Stimulated activated naive B cell treated with anti-CD40 and anti-IgM and Interleukin-4, amounts not matched to agents 10 μg/mL and 1 μg/mL and 100 μg/mL, for 72 hours (primary cell): ENCODE data around the gene MAP3K7.

Source experiments
- ATAC-seq, 2 donors: fragments of 150-1000 bp; cut with Tn5 transposase; replicated peaks; 2 replicates each; pipeline ENCODE4 v1.10.0; 2021; ENCODE audit warnings: moderate library complexity in 1 of 2
- DNase-seq: peaks from one replicate; pipeline ENCODE4 v3.0.0; 2021
- H3K27ac Mint-ChIP-seq: one replicate; pipeline ENCODE4 v1.8.0; 2022; ENCODE audit warnings: mild to moderate bottlenecking, mixed read lengths
- H3K27me3 Mint-ChIP-seq, 2 donors: one replicate each; pipeline ENCODE4 v1.8.0; 2022; ENCODE audit warnings: mixed read lengths in 2 of 2
- H3K36me3 Mint-ChIP-seq, 2 donors: one replicate each; pipeline ENCODE4 v1.8.0; 2022; ENCODE audit warnings: mixed read lengths in 2 of 2, mild to moderate bottlenecking in 1 of 2
- H3K4me1 Mint-ChIP-seq, 2 donors: one replicate each; pipeline ENCODE4 v1.8.0; 2022; ENCODE audit warnings: mixed read lengths in 2 of 2, mild to moderate bottlenecking in 1 of 2
- H3K4me3 Mint-ChIP-seq, 2 donors: one replicate each; pipeline ENCODE4 v1.8.0; 2022; ENCODE audit warnings: mild to moderate bottlenecking in 2 of 2, mixed read lengths in 2 of 2, moderate library complexity in 1 of 2
- H3K9me3 Mint-ChIP-seq, 2 donors: one replicate each; pipeline ENCODE4 v1.8.0; 2022; ENCODE audit warnings: mixed read lengths in 2 of 2, mild to moderate bottlenecking in 1 of 2

The MAP3K7 gene

GRCh38 chr6:90493332-90493731 lies 93.5 kb downstream of the MAP3K7 start:
- Mint-ChIP-seq H3K36me3 (no peaks in the 10 kb centered on the region), H3K27me3 (peaks cover 10 to 24% of the 10 kb centered on the region in 2 donors), H3K4me3 (no peak overlapping the region), H3K9me3 (no peaks in the 10 kb centered on the region), H3K4me1 (no peaks in the 10 kb centered on the region), H3K27ac (no peak overlapping the region)
- DNase-seq (no peak), ATAC-seq (peak in 1 of 2 donors; percentile 16)

GRCh38 chr6:90492798-90493197 lies 94.1 kb downstream of the MAP3K7 start:
- H3K4me1 Mint-ChIP-seq, result no peaks in the 10 kb centered on the region
- no peak overlapping the region for H3K27ac Mint-ChIP-seq
- H3K4me3 Mint-ChIP-seq, result no peak overlapping the region
- H3K27me3 Mint-ChIP-seq, result peaks cover 10 to 23% of the 10 kb centered on the region in 2 donors
- DNase-seq (no peak), ATAC-seq (no peak)
- no peaks in the 10 kb centered on the region for H3K9me3 Mint-ChIP-seq
- H3K36me3 Mint-ChIP-seq, result no peaks in the 10 kb centered on the region

GRCh38 chr6:90492369-90492768 lies 94.5 kb downstream of the MAP3K7 start:
- DNase-seq (no peak), ATAC-seq (no peak)
- Mint-ChIP-seq H3K4me1 (no peaks in the 10 kb centered on the region), H3K36me3 (no peaks in the 10 kb centered on the region), H3K27ac (no peak overlapping the region), H3K9me3 (no peaks in the 10 kb centered on the region), H3K4me3 (no peak overlapping the region), H3K27me3 (peaks cover 6 to 19% of the 10 kb centered on the region in 2 donors)

GRCh38 chr6:90490030-90490716 lies 96.7 kb downstream of the MAP3K7 start:
- no peak for ATAC-seq

GRCh38 chr6:90488816-90489215 lies 98.1 kb downstream of the MAP3K7 start:
- DNase-seq (no peak), ATAC-seq (no peak)
- no peak overlapping the region for H3K27ac Mint-ChIP-seq
- H3K27me3 Mint-ChIP-seq, result no peaks in the 10 kb centered on the region
- H3K9me3 Mint-ChIP-seq, result peaks cover 2 to 11% of the 10 kb centered on the region in 2 donors
- no peak overlapping the region for H3K4me3 Mint-ChIP-seq
- H3K36me3 Mint-ChIP-seq, result peaks cover 3 to 17% of the 10 kb centered on the region in 2 donors
- peaks cover 7 to 17% of the 10 kb centered on the region in 2 donors for H3K4me1 Mint-ChIP-seq

More at GRCh38 chr6:90490030-90490716, 96.7 kb downstream of the MAP3K7 start:
- DNase-seq, result no peak
- peaks cover 3 to 17% of the 10 kb centered on the region in 2 donors for H3K36me3 Mint-ChIP-seq
- peaks cover 2 to 11% of the 10 kb centered on the region in 2 donors for H3K9me3 Mint-ChIP-seq
- H3K27me3 Mint-ChIP-seq, result peaks cover 2 to 8% of the 10 kb centered on the region in 2 donors
- H3K27ac Mint-ChIP-seq, result no peak overlapping the region
- H3K4me3 Mint-ChIP-seq, result no peak overlapping the region
- peaks cover 4 to 8% of the 10 kb centered on the region in 2 donors for H3K4me1 Mint-ChIP-seq

- peak; percentile 94 to 96 for ATAC-seq
Observed at GRCh38 chr6:90485635-90486277, 101.1 kb downstream of the MAP3K7 start.

GRCh38 chr6:90484903-90485302 lies 102.0 kb downstream of the MAP3K7 start:
- Mint-ChIP-seq H3K27me3 (no peaks in the 10 kb centered on the region), H3K4me1 (peaks cover 7 to 22% of the 10 kb centered on the region in 2 donors), H3K36me3 (peaks cover 7 to 22% of the 10 kb centered on the region in 2 donors), H3K27ac (peak overlapping the region; percentile 37), H3K4me3 (no peak overlapping the region), H3K9me3 (peaks cover 5 to 20% of the 10 kb centered on the region in 2 donors)
- DNase-seq, result no peak
- ATAC-seq, result peak; percentile 52 to 53

More at GRCh38 chr6:90485635-90486277, 101.1 kb downstream of the MAP3K7 start:
- peaks cover 7 to 22% of the 10 kb centered on the region in 2 donors for H3K36me3 Mint-ChIP-seq
- peak; percentile 41 for DNase-seq
- peaks cover 7 to 22% of the 10 kb centered on the region in 2 donors for H3K4me1 Mint-ChIP-seq
- peak overlapping the region in 1 of 2 donors; percentile 18 for H3K4me3 Mint-ChIP-seq
- no peaks in the 10 kb centered on the region for H3K27me3 Mint-ChIP-seq
- peaks cover 5 to 20% of the 10 kb centered on the region in 2 donors for H3K9me3 Mint-ChIP-seq
- H3K27ac Mint-ChIP-seq, result peak overlapping the region; percentile 60

- no peak for ATAC-seq
- no peak for DNase-seq
- peaks cover 7 to 24% of the 10 kb centered on the region in 2 donors for H3K4me1 Mint-ChIP-seq
- peaks cover 7 to 22% of the 10 kb centered on the region in 2 donors for H3K36me3 Mint-ChIP-seq
- H3K27me3 Mint-ChIP-seq, result no peaks in the 10 kb centered on the region
- no peak overlapping the region for H3K27ac Mint-ChIP-seq
- no peak overlapping the region for H3K4me3 Mint-ChIP-seq
- H3K9me3 Mint-ChIP-seq, result peaks cover 5 to 20% of the 10 kb centered on the region in 2 donors
Observed at GRCh38 chr6:90484385-90484784, 102.5 kb downstream of the MAP3K7 start.

- no peak for ATAC-seq
- Mint-ChIP-seq H3K4me1 (peaks cover 10 to 28% of the 10 kb centered on the region in 2 donors), H3K36me3 (peaks cover 7 to 22% of the 10 kb centered on the region in 2 donors), H3K9me3 (peaks cover 5 to 20% of the 10 kb centered on the region in 2 donors), H3K27ac (no peak overlapping the region), H3K27me3 (no peaks in the 10 kb centered on the region), H3K4me3 (no peak overlapping the region)
- DNase-seq, result no peak
Observed at GRCh38 chr6:90483956-90484355, 102.9 kb downstream of the MAP3K7 start.

GRCh38 chr6:90483116-90483839 lies 103.6 kb downstream of the MAP3K7 start:
- ATAC-seq (no peak), DNase-seq (no peak)
- H3K27me3 Mint-ChIP-seq, result no peaks in the 10 kb centered on the region
- H3K4me3 Mint-ChIP-seq, result no peak overlapping the region
- H3K4me1 Mint-ChIP-seq, result peaks cover 14 to 35% of the 10 kb centered on the region in 2 donors
- H3K27ac Mint-ChIP-seq, result no peak overlapping the region
- H3K36me3 Mint-ChIP-seq, result peaks cover 7 to 22% of the 10 kb centered on the region in 2 donors
- H3K9me3 Mint-ChIP-seq, result peaks cover 5 to 20% of the 10 kb centered on the region in 2 donors

GRCh38 chr6:90480666-90481065 lies 106.2 kb downstream of the MAP3K7 start:
- Mint-ChIP-seq H3K4me3 (no peak overlapping the region), H3K27me3 (no peaks in the 10 kb centered on the region), H3K36me3 (peaks cover 4 to 7% of the 10 kb centered on the region in 2 donors), H3K9me3 (peaks cover 3 to 11% of the 10 kb centered on the region in 2 donors), H3K27ac (no peak overlapping the region), H3K4me1 (peaks cover 20 to 46% of the 10 kb centered on the region in 2 donors)
- DNase-seq, result no peak
- no peak for ATAC-seq

- Mint-ChIP-seq H3K27ac (no peak overlapping the region), H3K4me3 (no peak overlapping the region), H3K36me3 (peaks cover 4 to 5% of the 10 kb centered on the region in 2 donors), H3K9me3 (peaks cover 3 to 9% of the 10 kb centered on the region in 2 donors), H3K4me1 (peaks cover 17 to 36% of the 10 kb centered on the region in 2 donors), H3K27me3 (no peaks in the 10 kb centered on the region)
- DNase-seq (no peak), ATAC-seq (peak; percentile 1 to 3)
Observed at GRCh38 chr6:90479603-90479926, 107.3 kb downstream of the MAP3K7 start.

- H3K4me3 Mint-ChIP-seq, result peak overlapping the region; percentile 70 to 74
- DNase-seq (peak; percentile 77), ATAC-seq (peak; percentile 92 to 95)
- no peaks in the 10 kb centered on the region for H3K27me3 Mint-ChIP-seq
- H3K36me3 Mint-ChIP-seq, result peaks cover 4 to 5% of the 10 kb centered on the region in 2 donors
- H3K4me1 Mint-ChIP-seq, result peaks cover 18 to 37% of the 10 kb centered on the region in 2 donors
- H3K9me3 Mint-ChIP-seq, result peaks cover 3 to 9% of the 10 kb centered on the region in 2 donors
- H3K27ac Mint-ChIP-seq, result peak overlapping the region; percentile 82
Observed at GRCh38 chr6:90478789-90479602, 107.9 kb downstream of the MAP3K7 start.
